SK-N-SH (cell line): ENCODE data around the gene RABGAP1L. TPM values are rescaled to one million over a fixed set of nuclear protein-coding genes. Genes with fewer than 3 reads are reported as not detected.

Experiments used
- CTCF ChIA-PET: fragments of 300-600, 350-600 bp; formaldehyde crosslinking; extraction: SDS; loops from one replicate; lab custom pipeline; 2021; lab: Yijun Ruan, JAX
- POLR2A ChIA-PET: fragments of 350-600 bp; sonication (Branson Sonifier 250); formaldehyde crosslinking; extraction: SDS; loops from one replicate; lab custom pipeline; 2020; ENCODE audit warnings: antibody characterized with exemption, inconsistent platforms; lab: Yijun Ruan, JAX
- DNase-seq: peaks from one replicate; pipeline ENCODE4 v3.0.0; 2012
- H2AFZ ChIP-seq: fragments of 200-600 bp; sonication (generic); 2 replicates; pipeline ENCODE4 v1.8.1; 2016; ENCODE audit warnings: antibody characterized with exemption, mild to moderate bottlenecking, low read depth
- H3F3A ChIP-seq: fragments of 200-600 bp; sonication (generic); replicated peaks from 2 replicates; pipeline ENCODE3; 2016; ENCODE audit warnings: antibody characterized with exemption, mild to moderate bottlenecking; ENCODE audit not compliant: insufficient read depth
- H3K27ac ChIP-seq, 2 experiments: fragments of 200-500 bp in 1 of 2; fragments of 200-600 bp in 1 of 2; sonication (Bioruptor generic) in 1 of 2; sonication (generic), shearing (Covaris generic) in 1 of 2; 2 replicates each; pipeline versions ENCODE4 v1.5.1 to v1.6.1; 2014 to 2016; ENCODE audit warnings: low read depth in 2 of 2, inconsistent platforms in 1 of 2, low read length in 1 of 2, mild to moderate bottlenecking in 1 of 2, mixed read lengths in 1 of 2
- H3K27me3 ChIP-seq: fragments of 200-600 bp; sonication (generic), shearing (Covaris generic); 2 replicates; pipeline ENCODE4 v1.6.1; 2016; ENCODE audit warnings: mixed run types; ENCODE audit not compliant: insufficient read depth
- H3K36me3 ChIP-seq, 2 experiments: fragments of 200-500 bp in 1 of 2; fragments of 200-600 bp in 1 of 2; sonication (Bioruptor generic) in 1 of 2; sonication (generic) in 1 of 2; replicated peaks in 1 of 2; 2 replicates each; pipeline versions ENCODE3 to v1.5.1; 2014 to 2016; ENCODE audit warnings: low read length in 1 of 2, mild to moderate bottlenecking in 1 of 2; ENCODE audit not compliant: insufficient read depth in 2 of 2, control insufficient read depth in 1 of 2
- H3K4me1 ChIP-seq, 2 experiments: fragments of 200-500 bp in 1 of 2; fragments of 200-600 bp in 1 of 2; sonication (Bioruptor generic) in 1 of 2; sonication (generic), shearing (Covaris generic) in 1 of 2; 2 replicates each; pipeline versions ENCODE4 v1.5.1 to v1.6.1; 2014 to 2016; ENCODE audit warnings: low read depth in 1 of 2, low read length in 1 of 2, mixed run types in 1 of 2; ENCODE audit not compliant: insufficient read depth in 2 of 2, control insufficient read depth in 1 of 2
- H3K4me2 ChIP-seq: fragments of 200-600 bp; sonication (generic), shearing (Covaris generic); 2 replicates; pipeline ENCODE4 v1.6.1; 2017; ENCODE audit warnings: mixed run types
- H3K4me3 ChIP-seq, 2 experiments: fragments of 200-500 bp in 1 of 2; fragments of 200-600 bp in 1 of 2; sonication (Bioruptor generic) in 1 of 2; sonication (generic), shearing (Covaris generic) in 1 of 2; 2 replicates each; pipeline versions ENCODE4 v1.5.1 to v1.8.1; 2014 to 2016; ENCODE audit warnings: low read depth in 2 of 2, inconsistent platforms in 1 of 2, low read length in 1 of 2, mild to moderate bottlenecking in 1 of 2, mixed read lengths in 1 of 2, moderate library complexity in 1 of 2
- H3K79me2 ChIP-seq: fragments of 200-600 bp; sonication (generic); 2 replicates; pipeline ENCODE4 v1.8.1; 2017; ENCODE audit warnings: mild to moderate bottlenecking; ENCODE audit not compliant: insufficient read depth
- H3K9ac ChIP-seq: fragments of 200-600 bp; sonication (generic); 2 replicates; pipeline ENCODE4 v1.6.1; 2017; ENCODE audit warnings: mixed run types
- H3K9me2 ChIP-seq: fragments of 200-600 bp; sonication (generic); 2 replicates; pipeline ENCODE4 v1.6.1; 2017; ENCODE audit warnings: mixed run types
- H3K9me3 ChIP-seq: fragments of 200-600 bp; sonication (generic); 2 replicates; pipeline ENCODE4 v1.6.1; 2017; ENCODE audit warnings: mixed run types, mild to moderate bottlenecking, moderate library complexity
- H4K20me1 ChIP-seq: fragments of 200-600 bp; sonication (generic); 2 replicates; pipeline ENCODE4 v1.6.1; 2017; ENCODE audit warnings: mild to moderate bottlenecking, mixed run types; ENCODE audit not compliant: insufficient read depth
- CTCF ChIP-seq: fragments of 200-600 bp; sonication (generic); IDR thresholded peaks from 2 replicates; pipeline ENCODE4 v1.6.1; 2017; ENCODE audit warnings: antibody characterized with exemption, mild to moderate bottlenecking, moderate library complexity
- ELF1 ChIP-seq: IDR thresholded peaks from 2 replicates; pipeline ENCODE4 v1.4.0; 2012
- EP300 ChIP-seq, 2 experiments: IDR thresholded peaks; 2 replicates each; pipeline versions ENCODE4 v1.4.0 to v1.6.1; 2012; ENCODE audit warnings: borderline replicate concordance in 1 of 2, low read depth in 1 of 2, low read length in 1 of 2
- EZH2phosphoT487 ChIP-seq: fragments of 200-600 bp; sonication (generic); IDR thresholded peaks from 2 replicates; pipeline ENCODE4 v1.6.1; 2017; ENCODE audit warnings: low read depth, mixed run types, mild to moderate bottlenecking, antibody characterized with exemption, moderate library complexity, borderline replicate concordance
- FOXJ3 ChIP-seq: sonication (generic); formaldehyde crosslinking; IDR thresholded peaks from 2 replicates; pipeline ENCODE4 v1.5.1; 2020; ENCODE audit warnings: mild to moderate bottlenecking, missing genetic modification reagents
- FOXM1 ChIP-seq: IDR thresholded peaks from 2 replicates; pipeline ENCODE4 v1.4.0; 2012; ENCODE audit warnings: low read depth, mild to moderate bottlenecking
- GATA2 ChIP-seq: sonication (generic); formaldehyde crosslinking; IDR thresholded peaks from 2 replicates; pipeline ENCODE4 v1.5.0; 2020; ENCODE audit warnings: mild to moderate bottlenecking, missing genetic modification reagents
- IRF3 ChIP-seq: fragments of 150-350 bp; IDR thresholded peaks from 2 replicates; pipeline ENCODE4 v1.6.1; 2016; ENCODE audit warnings: mild to moderate bottlenecking, low read depth, low read length
- NFIC ChIP-seq: IDR thresholded peaks from 2 replicates; pipeline ENCODE4 v1.4.0; 2012; ENCODE audit warnings: borderline replicate concordance
- NRF1 ChIP-seq: IDR thresholded peaks from 2 replicates; pipeline ENCODE4 v1.6.1; 2012; ENCODE audit warnings: low read depth, mild to moderate bottlenecking, low read length
- PBX3 ChIP-seq: IDR thresholded peaks from 2 replicates; pipeline ENCODE4; 2012
- POLR2AphosphoS5 ChIP-seq: IDR thresholded peaks from 2 replicates; pipeline ENCODE4 v1.6.1; 2012; ENCODE audit warnings: low read depth, low read length
- RAD21 ChIP-seq: IDR thresholded peaks from 2 replicates; pipeline ENCODE4 v1.6.1; 2012; ENCODE audit warnings: mild to moderate bottlenecking, low read length
- RCOR1 ChIP-seq: fragments of 150-350 bp; IDR thresholded peaks from 2 replicates; pipeline ENCODE4 v1.6.1; 2017; ENCODE audit warnings: antibody characterized with exemption, low read length
- REST ChIP-seq: IDR thresholded peaks from 2 replicates; pipeline ENCODE4 v1.6.1; 2012; ENCODE audit warnings: mild to moderate bottlenecking, low read depth, low read length, moderate library complexity
- SIN3A ChIP-seq: IDR thresholded peaks from 2 replicates; pipeline ENCODE4 v1.6.1; 2012; ENCODE audit warnings: low read depth, mild to moderate bottlenecking, low read length, moderate library complexity, borderline replicate concordance
- SMC3 ChIP-seq: IDR thresholded peaks from 2 replicates; pipeline ENCODE4 v1.6.1; 2012; ENCODE audit warnings: low read depth, low read length, improper control_type of control experiment
- TAF1 ChIP-seq: IDR thresholded peaks from 2 replicates; pipeline ENCODE4 v1.6.1; 2012; ENCODE audit warnings: low read depth, mild to moderate bottlenecking, low read length, moderate library complexity, borderline replicate concordance
- TCF12 ChIP-seq: IDR thresholded peaks from 2 replicates; pipeline ENCODE4 v1.4.0; 2012
- USF2 ChIP-seq: fragments of 150-350 bp; IDR thresholded peaks from 2 replicates; pipeline ENCODE4 v1.6.1; 2017; ENCODE audit warnings: antibody characterized with exemption, low read length, low read depth, borderline replicate concordance
- WGBS: methylation state at CpG from one replicate; pipeline ENCODE4 v1.1.6; 2017; ENCODE audit warnings: low lambda C conversion rate; 5-methylcytosine and 5-hydroxymethylcytosine counted together
- polyA plus RNA-seq, 3 experiments: library from polyadenylated mRNA; depleted of rRNA; stranded (reverse); fragments of >200 nt; gene quantifications; 2 replicates each; pipeline ENCODE4 v1.2.3, GENCODE V29; 2012

RABGAP1L gene
- polyA plus RNA-seq, 1 of the 3 experiments (the other 2 are of a cell fraction), result 7.2 TPM

- Histone ChIP-seq H4K20me1 (no peaks in the 10 kb centered on the region), H3K79me2 (no peaks in the 10 kb centered on the region), H3K9me2 (no peaks in the 10 kb centered on the region), H3K27ac (no peak overlapping the region), H3K9me3 (no peaks in the 10 kb centered on the region), H3K4me3 (no peak overlapping the region), H3K4me1 (peaks cover 0 to 2% of the 10 kb centered on the region in 2 experiments; a peak in 2 of 4 replicates), H3K4me2 (no peak overlapping the region), H3K36me3 (no peaks in the 10 kb centered on the region), H2AFZ (no peak overlapping the region), H3F3A (no peaks in the 10 kb centered on the region), H3K27me3 (no peaks in the 10 kb centered on the region), H3K9ac (no peak overlapping the region)
- 75% methylated on average over 3 of the region's 3 CpGs for WGBS
- TF ChIP-seq TCF12 (no peak), GATA2 (CRISPR knock-in tag) (no peak), REST (no peak), FOXM1 (no peak), POLR2AphosphoS5 (no peak), SIN3A (no peak), SMC3 (no peak), PBX3 (no peak), NRF1 (no peak), EZH2phosphoT487 (no peak), EP300 (IDR thresholded peaks at IDR 0.05; ENCODE audit: borderline replicate concordance in 1 of 2, low read depth in 1 of 2, low read length in 1 of 2) (no peak), RAD21 (no peak), ELF1 (no peak), TAF1 (no peak), NFIC (no peak), IRF3 (no peak), CTCF (no peak), USF2 (no peak), FOXJ3 (CRISPR knock-in tag) (no peak), RCOR1 (no peak)
- CTCF ChIA-PET, result interaction anchor here (0.7 to 3.1 kb wide), 5 partner anchors 11 to 37 kb away, joined by 3 to 13 read pairs (median 3); no protein-coding TSS in a partner anchor
- no peak for DNase-seq
- POLR2A ChIA-PET, result no interaction called here
Observed at GRCh38 chr1:174965362-174966007, 806.2 kb downstream of the RABGAP1L start.
